PC-9 (cell line): ENCODE results near the gene KRT77. TPM values are rescaled to one million over a fixed set of nuclear protein-coding genes. Genes with fewer than 3 reads are reported as not detected.

ENCODE experiments used
- BruUV-seq: library from RNA; stranded (reverse); fragments of 400-500 nt; replicated peaks from 2 replicates; lab custom pipeline; 2021; lab: Mats Ljungman, UMichigan
- CTCF ChIA-PET: fragments of 300-600 bp; sonication (Branson Sonifier 250); formaldehyde crosslinking; loops from one replicate; lab custom pipeline; 2022; ENCODE audit warnings: antibody characterized with exemption; lab: Charles Lee
- POLR2A ChIA-PET: fragments of 300-600 bp; sonication (Branson Sonifier 250); formaldehyde crosslinking; loops from one replicate; lab custom pipeline; 2022; ENCODE audit warnings: antibody characterized with exemption; ENCODE audit not compliant: unreplicated experiment; lab: Charles Lee
- DNase-seq, 2 experiments: peaks; one replicate each; pipeline versions ENCODE4 v3.0.0 to v3.0.0-alpha.2; 2015 to 2022; ENCODE audit warnings: mixed read lengths in 1 of 2
- H2AFZ ChIP-seq: fragments of 200-600 bp; sonication (generic); 2 replicates; pipeline ENCODE4 v1.8.1; 2017; ENCODE audit warnings: antibody characterized with exemption
- H3F3A ChIP-seq: fragments of 200-600 bp; sonication (generic); 2 replicates; pipeline ENCODE4 v1.8.1; 2017; ENCODE audit warnings: antibody characterized with exemption, mild to moderate bottlenecking, low read depth; ENCODE audit not compliant: insufficient read depth
- H3K27ac ChIP-seq: fragments of 200-600 bp; sonication (generic); 2 replicates; pipeline ENCODE4 v1.6.1; 2016; ENCODE audit warnings: mixed run types
- H3K27me3 ChIP-seq: fragments of 200-600 bp; sonication (generic); 2 replicates; pipeline ENCODE4 v1.6.1; 2016; ENCODE audit warnings: low read depth, mixed run types; ENCODE audit not compliant: insufficient read depth
- H3K36me3 ChIP-seq: fragments of 200-600 bp; sonication (generic); 2 replicates; pipeline ENCODE4 v1.6.1; 2016; ENCODE audit warnings: low read depth, mixed run types
- H3K4me1 ChIP-seq: fragments of 200-600 bp; sonication (generic); replicated peaks from 2 replicates; pipeline ENCODE4 v1.6.1; 2016; ENCODE audit warnings: mixed run types; ENCODE audit not compliant: insufficient read depth
- H3K4me2 ChIP-seq: fragments of 200-600 bp; sonication (generic); 2 replicates; pipeline ENCODE4 v1.6.1; 2017; ENCODE audit warnings: mixed run types
- H3K4me3 ChIP-seq: fragments of 200-600 bp; sonication (generic); 2 replicates; pipeline ENCODE4 v1.6.1; 2016; ENCODE audit warnings: mixed run types
- H3K79me2 ChIP-seq: fragments of 200-600 bp; sonication (generic); 2 replicates; pipeline ENCODE4 v1.6.1; 2017; ENCODE audit warnings: low read depth, mixed run types
- H3K9me2 ChIP-seq: fragments of 200-600 bp; sonication (generic); 2 replicates; pipeline ENCODE4 v1.8.1; 2017; ENCODE audit warnings: mild to moderate bottlenecking; ENCODE audit not compliant: insufficient read depth
- H3K9me3 ChIP-seq: fragments of 200-600 bp; sonication (generic); 2 replicates; pipeline ENCODE4 v1.8.1; 2016; ENCODE audit warnings: low read depth; ENCODE audit not compliant: insufficient read depth
- H4K20me1 ChIP-seq: fragments of 200-600 bp; sonication (generic); 2 replicates; pipeline ENCODE4 v1.8.1; 2017; ENCODE audit not compliant: insufficient read depth
- CTCF ChIP-seq: fragments of 200-600 bp; sonication (generic); conservative IDR thresholded peaks from 2 replicates; pipeline ENCODE4 v1.6.1; 2017; ENCODE audit warnings: mixed run types, antibody characterized with exemption, mild to moderate bottlenecking, moderate library complexity
- EZH2 ChIP-seq: fragments of 200-600 bp; sonication (generic); IDR thresholded peaks from 2 replicates; pipeline ENCODE4 v1.8.0; 2017; ENCODE audit warnings: antibody characterized with exemption, low read depth
- intact Hi-C: fragments of 100-400 bp; cut with micrococcal nuclease; formaldehyde crosslinking; loops from one replicate; pipeline ENCODE4 v1.10.0; 2022; ENCODE audit not compliant: unreplicated experiment
- total RNA-seq: library from RNA; stranded (reverse); gene quantifications from 2 replicates; pipeline ENCODE4 v1.2.3, GENCODE V29; 2021

Gene KRT77
- total RNA-seq, 1 experiment from 2014 or later: not detected

GRCh38 chr12:52741375-52742195 lies 38.3 kb upstream of the KRT77 start:
- intact Hi-C loops: loop anchor here (5.0 kb wide), 1 partner anchor 126 kb away; no protein-coding TSS in a partner anchor

GRCh38 chr12:52740584-52740983 lies 37.3 kb upstream of the KRT77 start:
- H3F3A ChIP-seq: no peaks in the 10 kb centered on the region
- no peaks in the 10 kb centered on the region for H3K79me2 ChIP-seq
- intact Hi-C loops: loop anchor here (5.0 kb wide), 1 partner anchor 127 kb away; no protein-coding TSS in a partner anchor
- CTCF ChIA-PET: no interaction called here
- H2AFZ ChIP-seq: no peak overlapping the region
- no peaks in the 10 kb centered on the region for H3K9me2 ChIP-seq
- no peaks in the 10 kb centered on the region for H3K9me3 ChIP-seq
- no peaks in the 10 kb centered on the region for H3K4me1 ChIP-seq
- H3K36me3 ChIP-seq: no peaks in the 10 kb centered on the region
- no peak for TF ChIP-seq EZH2
- no peak for TF ChIP-seq CTCF
- no peaks in the 10 kb centered on the region for H4K20me1 ChIP-seq
- H3K27ac ChIP-seq: no peak overlapping the region
- peak in 1 of 2 experiments; percentile 78 for DNase-seq
- POLR2A ChIA-PET: no interaction called here
- H3K27me3 ChIP-seq: no peaks in the 10 kb centered on the region
- no TSS peak for BruUV-seq
- no peak overlapping the region for H3K4me2 ChIP-seq
- no peak overlapping the region for H3K4me3 ChIP-seq

More at GRCh38 chr12:52741375-52742195, 38.3 kb upstream of the KRT77 start:
- no peaks in the 10 kb centered on the region for H3F3A ChIP-seq
- H3K36me3 ChIP-seq: no peaks in the 10 kb centered on the region
- DNase-seq: peak; percentile 53 to 69
- H3K9me3 ChIP-seq: no peaks in the 10 kb centered on the region
- H3K4me3 ChIP-seq: no peak overlapping the region
- ChIA-PET CTCF (no interaction called here), POLR2A (no interaction called here)
- H4K20me1 ChIP-seq: no peaks in the 10 kb centered on the region
- H3K27me3 ChIP-seq: no peaks in the 10 kb centered on the region
- H3K27ac ChIP-seq: no peak overlapping the region
- H3K79me2 ChIP-seq: no peaks in the 10 kb centered on the region
- no TSS peak for BruUV-seq
- TF ChIP-seq EZH2 (no peak), CTCF (no peak)
- no peak overlapping the region for H2AFZ ChIP-seq
- no peaks in the 10 kb centered on the region for H3K4me1 ChIP-seq
- no peaks in the 10 kb centered on the region for H3K9me2 ChIP-seq
- H3K4me2 ChIP-seq: no peak overlapping the region

DNA sequence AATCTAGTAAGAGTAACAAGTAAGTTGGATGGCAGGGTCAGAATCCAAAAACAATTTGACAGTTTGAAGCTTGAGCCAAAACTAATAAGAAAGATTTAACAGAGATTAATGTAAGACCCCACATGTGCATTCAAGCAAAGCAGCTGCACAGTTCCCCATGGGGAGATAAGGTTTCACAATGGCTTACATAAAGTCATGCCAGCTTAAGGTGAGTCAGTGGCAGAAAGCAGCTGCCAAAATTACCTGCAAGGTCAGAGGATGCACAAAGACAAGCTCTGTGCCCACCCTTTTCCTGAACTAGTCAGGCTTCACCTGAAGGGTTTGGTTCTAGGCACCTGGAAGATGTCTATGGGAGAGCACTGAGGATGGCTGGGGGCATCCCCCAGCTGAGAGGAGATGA lies 36.6 kb upstream of the KRT77 start:
- no peak overlapping the region for H3K4me3 ChIP-seq
- ChIA-PET CTCF (interaction anchor here (0.6 kb wide), 1 partner anchor 138 kb away, joined by 4 read pairs; no protein-coding TSS in a partner anchor), POLR2A (no interaction called here)
- H3K9me3 ChIP-seq: no peaks in the 10 kb centered on the region
- no peak overlapping the region for H2AFZ ChIP-seq
- H3K4me2 ChIP-seq: no peak overlapping the region
- no peaks in the 10 kb centered on the region for H3K4me1 ChIP-seq
- intact Hi-C loops: loop anchor here (5.0 kb wide), 1 partner anchor 127 kb away; no protein-coding TSS in a partner anchor
- TF ChIP-seq CTCF: no peak
- TF ChIP-seq EZH2: no peak
- BruUV-seq: no TSS peak
- H3K79me2 ChIP-seq: no peaks in the 10 kb centered on the region
- no peaks in the 10 kb centered on the region for H4K20me1 ChIP-seq
- no peaks in the 10 kb centered on the region for H3K36me3 ChIP-seq
- H3K27me3 ChIP-seq: no peaks in the 10 kb centered on the region
- no peaks in the 10 kb centered on the region for H3F3A ChIP-seq
- H3K9me2 ChIP-seq: no peaks in the 10 kb centered on the region
- no peak overlapping the region for H3K27ac ChIP-seq
- DNase-seq: no peak
